ENCODE measurements around the gene RNF38. TPM values are rescaled to one million over a fixed set of nuclear protein-coding genes. Genes with fewer than 3 reads are reported as not detected.

RNF38 gene
- total and polyA plus RNA-seq, 2 experiments from 2014 or later, result 13.7 to 61.9 TPM

DNA sequence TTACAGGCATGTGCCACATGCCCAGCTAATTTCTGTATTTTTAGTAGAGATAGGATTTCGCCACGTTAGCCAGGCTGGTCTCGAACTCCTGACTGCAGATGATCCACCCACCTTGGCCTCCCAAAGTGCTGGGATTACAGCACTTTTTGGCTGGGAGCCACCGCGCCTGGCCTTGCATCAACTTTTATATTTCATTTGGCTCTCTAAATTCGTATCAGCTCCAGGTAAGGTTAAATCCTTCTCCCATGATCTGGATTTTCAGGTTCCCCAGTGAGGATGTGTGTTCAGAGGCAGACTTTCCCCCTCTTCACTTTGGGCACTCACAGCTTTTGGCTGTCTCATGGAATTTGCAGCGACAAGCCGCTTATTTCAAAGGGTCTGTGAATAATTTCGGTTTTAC lies 16.8 kb upstream of the RNF38 start:
- Mint-ChIP-seq H3K9me3 (no peaks in the 10 kb centered on the region), H3K4me3 (no peak overlapping the region), H3K27ac (peak overlapping the region; percentile 93), H3K27me3 (ENCODE audit: insufficient read depth, low read depth, poor library complexity) (peaks cover 10% of the 10 kb centered on the region), H3K4me1 (peaks cover 32% of the 10 kb centered on the region), H3K36me3 (ENCODE audit: low read depth) (peaks cover 22% of the 10 kb centered on the region)
- Histone ChIP-seq H3K36me3 (ENCODE audit: insufficient read depth) (no peaks in the 10 kb centered on the region), H3K4me1 (ENCODE audit: insufficient read depth) (peaks cover 29% of the 10 kb centered on the region), H3K4me2 (peak overlapping the region; percentile 71; the same call in 1 of the 2 replicates), H3F3A (replicated peaks; ENCODE audit: low read depth) (peaks cover 12% of the 10 kb centered on the region), H3K27me3 (ENCODE audit: insufficient read depth) (no peaks in the 10 kb centered on the region), H3K79me2 (replicated peaks; ENCODE audit: insufficient read depth) (peaks cover 87% of the 10 kb centered on the region), H4K20me1 (replicated peaks; ENCODE audit: insufficient read depth) (peaks cover 15% of the 10 kb centered on the region; the same call in 1 of the 2 replicates), H3K4me3 (no peak overlapping the region; the same call in 1 of the 2 replicates), H3K27ac (ENCODE audit: low read depth) (peak overlapping the region; percentile 91), H2AFZ (no peak overlapping the region), H3K9me2 (ENCODE audit: insufficient read depth) (0 out of 2 replicates have a peak, but pooled peaks cover 5% of the 10 kb centered on the region)
- ATAC-seq, result no peak
- no peak for DNase-seq (ENCODE audit: low spot score)
- TF ChIP-seq JUNB (IDR thresholded peaks at IDR 0.05; ENCODE audit: unreplicated experiment) (no peak), STAT1 (IDR thresholded peaks at IDR 0.05; ENCODE audit: unreplicated experiment) (no peak), CREB1 (CRISPR knock-in tag; IDR thresholded peaks at IDR 0.05; ENCODE audit: low read depth) (no peak), EZH2phosphoT487 (IDR thresholded peaks at IDR 0.05; ENCODE audit: unreplicated experiment) (no peak), POLR2AphosphoS5 (IDR thresholded peaks at IDR 0.05; ENCODE audit: low read depth) (no peak), NANOG (IDR thresholded peaks at IDR 0.05; ENCODE audit: borderline replicate concordance) (no peak), ZNF114 (CRISPR knock-in tag; IDR thresholded peaks at IDR 0.05) (no peak), EZH2 (IDR thresholded peaks at IDR 0.05; ENCODE audit: low read depth, unreplicated experiment) (no peak), ETS1 (IDR thresholded peaks at IDR 0.05) (no peak), ZNF331 (CRISPR knock-in tag; IDR thresholded peaks at IDR 0.05; ENCODE audit: low read depth) (no peak)
- TF ChIP-seq, protein P1, sequence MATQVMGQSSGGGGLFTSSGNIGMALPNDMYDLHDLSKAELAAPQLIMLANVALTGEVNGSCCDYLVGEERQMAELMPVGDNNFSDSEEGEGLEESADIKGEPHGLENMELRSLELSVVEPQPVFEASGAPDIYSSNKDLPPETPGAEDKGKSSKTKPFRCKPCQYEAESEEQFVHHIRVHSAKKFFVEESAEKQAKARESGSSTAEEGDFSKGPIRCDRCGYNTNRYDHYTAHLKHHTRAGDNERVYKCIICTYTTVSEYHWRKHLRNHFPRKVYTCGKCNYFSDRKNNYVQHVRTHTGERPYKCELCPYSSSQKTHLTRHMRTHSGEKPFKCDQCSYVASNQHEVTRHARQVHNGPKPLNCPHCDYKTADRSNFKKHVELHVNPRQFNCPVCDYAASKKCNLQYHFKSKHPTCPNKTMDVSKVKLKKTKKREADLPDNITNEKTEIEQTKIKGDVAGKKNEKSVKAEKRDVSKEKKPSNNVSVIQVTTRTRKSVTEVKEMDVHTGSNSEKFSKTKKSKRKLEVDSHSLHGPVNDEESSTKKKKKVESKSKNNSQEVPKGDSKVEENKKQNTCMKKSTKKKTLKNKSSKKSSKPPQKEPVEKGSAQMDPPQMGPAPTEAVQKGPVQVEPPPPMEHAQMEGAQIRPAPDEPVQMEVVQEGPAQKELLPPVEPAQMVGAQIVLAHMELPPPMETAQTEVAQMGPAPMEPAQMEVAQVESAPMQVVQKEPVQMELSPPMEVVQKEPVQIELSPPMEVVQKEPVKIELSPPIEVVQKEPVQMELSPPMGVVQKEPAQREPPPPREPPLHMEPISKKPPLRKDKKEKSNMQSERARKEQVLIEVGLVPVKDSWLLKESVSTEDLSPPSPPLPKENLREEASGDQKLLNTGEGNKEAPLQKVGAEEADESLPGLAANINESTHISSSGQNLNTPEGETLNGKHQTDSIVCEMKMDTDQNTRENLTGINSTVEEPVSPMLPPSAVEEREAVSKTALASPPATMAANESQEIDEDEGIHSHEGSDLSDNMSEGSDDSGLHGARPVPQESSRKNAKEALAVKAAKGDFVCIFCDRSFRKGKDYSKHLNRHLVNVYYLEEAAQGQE (IDR thresholded peaks at IDR 0.05; ENCODE audit: unreplicated experiment), result no peak
- TF ChIP-seq, protein P2, sequence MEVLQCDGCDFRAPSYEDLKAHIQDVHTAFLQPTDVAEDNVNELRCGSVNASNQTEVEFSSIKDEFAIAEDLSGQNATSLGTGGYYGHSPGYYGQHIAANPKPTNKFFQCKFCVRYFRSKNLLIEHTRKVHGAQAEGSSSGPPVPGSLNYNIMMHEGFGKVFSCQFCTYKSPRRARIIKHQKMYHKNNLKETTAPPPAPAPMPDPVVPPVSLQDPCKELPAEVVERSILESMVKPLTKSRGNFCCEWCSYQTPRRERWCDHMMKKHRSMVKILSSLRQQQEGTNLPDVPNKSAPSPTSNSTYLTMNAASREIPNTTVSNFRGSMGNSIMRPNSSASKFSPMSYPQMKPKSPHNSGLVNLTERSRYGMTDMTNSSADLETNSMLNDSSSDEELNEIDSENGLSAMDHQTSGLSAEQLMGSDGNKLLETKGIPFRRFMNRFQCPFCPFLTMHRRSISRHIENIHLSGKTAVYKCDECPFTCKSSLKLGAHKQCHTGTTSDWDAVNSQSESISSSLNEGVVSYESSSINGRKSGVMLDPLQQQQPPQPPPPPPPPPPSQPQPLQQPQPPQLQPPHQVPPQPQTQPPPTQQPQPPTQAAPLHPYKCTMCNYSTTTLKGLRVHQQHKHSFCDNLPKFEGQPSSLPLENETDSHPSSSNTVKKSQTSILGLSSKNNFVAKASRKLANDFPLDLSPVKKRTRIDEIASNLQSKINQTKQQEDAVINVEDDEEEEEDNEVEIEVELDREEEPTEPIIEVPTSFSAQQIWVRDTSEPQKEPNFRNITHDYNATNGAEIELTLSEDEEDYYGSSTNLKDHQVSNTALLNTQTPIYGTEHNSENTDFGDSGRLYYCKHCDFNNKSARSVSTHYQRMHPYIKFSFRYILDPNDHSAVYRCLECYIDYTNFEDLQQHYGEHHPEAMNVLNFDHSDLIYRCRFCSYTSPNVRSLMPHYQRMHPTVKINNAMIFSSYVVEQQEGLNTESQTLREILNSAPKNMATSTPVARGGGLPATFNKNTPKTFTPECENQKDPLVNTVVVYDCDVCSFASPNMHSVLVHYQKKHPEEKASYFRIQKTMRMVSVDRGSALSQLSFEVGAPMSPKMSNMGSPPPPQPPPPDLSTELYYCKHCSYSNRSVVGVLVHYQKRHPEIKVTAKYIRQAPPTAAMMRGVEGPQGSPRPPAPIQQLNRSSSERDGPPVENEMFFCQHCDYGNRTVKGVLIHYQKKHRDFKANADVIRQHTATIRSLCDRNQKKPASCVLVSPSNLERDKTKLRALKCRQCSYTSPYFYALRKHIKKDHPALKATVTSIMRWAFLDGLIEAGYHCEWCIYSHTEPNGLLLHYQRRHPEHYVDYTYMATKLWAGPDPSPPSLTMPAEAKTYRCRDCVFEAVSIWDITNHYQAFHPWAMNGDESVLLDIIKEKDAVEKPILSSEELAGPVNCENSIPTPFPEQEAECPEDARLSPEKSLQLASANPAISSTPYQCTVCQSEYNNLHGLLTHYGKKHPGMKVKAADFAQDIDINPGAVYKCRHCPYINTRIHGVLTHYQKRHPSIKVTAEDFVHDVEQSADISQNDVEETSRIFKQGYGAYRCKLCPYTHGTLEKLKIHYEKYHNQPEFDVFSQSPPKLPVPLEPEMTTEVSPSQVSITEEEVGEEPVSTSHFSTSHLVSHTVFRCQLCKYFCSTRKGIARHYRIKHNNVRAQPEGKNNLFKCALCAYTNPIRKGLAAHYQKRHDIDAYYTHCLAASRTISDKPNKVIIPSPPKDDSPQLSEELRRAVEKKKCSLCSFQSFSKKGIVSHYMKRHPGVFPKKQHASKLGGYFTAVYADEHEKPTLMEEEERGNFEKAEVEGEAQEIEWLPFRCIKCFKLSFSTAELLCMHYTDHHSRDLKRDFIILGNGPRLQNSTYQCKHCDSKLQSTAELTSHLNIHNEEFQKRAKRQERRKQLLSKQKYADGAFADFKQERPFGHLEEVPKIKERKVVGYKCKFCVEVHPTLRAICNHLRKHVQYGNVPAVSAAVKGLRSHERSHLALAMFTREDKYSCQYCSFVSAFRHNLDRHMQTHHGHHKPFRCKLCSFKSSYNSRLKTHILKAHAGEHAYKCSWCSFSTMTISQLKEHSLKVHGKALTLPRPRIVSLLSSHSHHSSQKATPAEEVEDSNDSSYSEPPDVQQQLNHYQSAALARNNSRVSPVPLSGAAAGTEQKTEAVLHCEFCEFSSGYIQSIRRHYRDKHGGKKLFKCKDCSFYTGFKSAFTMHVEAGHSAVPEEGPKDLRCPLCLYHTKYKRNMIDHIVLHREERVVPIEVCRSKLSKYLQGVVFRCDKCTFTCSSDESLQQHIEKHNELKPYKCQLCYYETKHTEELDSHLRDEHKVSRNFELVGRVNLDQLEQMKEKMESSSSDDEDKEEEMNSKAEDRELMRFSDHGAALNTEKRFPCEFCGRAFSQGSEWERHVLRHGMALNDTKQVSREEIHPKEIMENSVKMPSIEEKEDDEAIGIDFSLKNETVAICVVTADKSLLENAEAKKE (CRISPR knock-in tag; IDR thresholded peaks at IDR 0.05), result no peak
- TF ChIP-seq, protein P3, sequence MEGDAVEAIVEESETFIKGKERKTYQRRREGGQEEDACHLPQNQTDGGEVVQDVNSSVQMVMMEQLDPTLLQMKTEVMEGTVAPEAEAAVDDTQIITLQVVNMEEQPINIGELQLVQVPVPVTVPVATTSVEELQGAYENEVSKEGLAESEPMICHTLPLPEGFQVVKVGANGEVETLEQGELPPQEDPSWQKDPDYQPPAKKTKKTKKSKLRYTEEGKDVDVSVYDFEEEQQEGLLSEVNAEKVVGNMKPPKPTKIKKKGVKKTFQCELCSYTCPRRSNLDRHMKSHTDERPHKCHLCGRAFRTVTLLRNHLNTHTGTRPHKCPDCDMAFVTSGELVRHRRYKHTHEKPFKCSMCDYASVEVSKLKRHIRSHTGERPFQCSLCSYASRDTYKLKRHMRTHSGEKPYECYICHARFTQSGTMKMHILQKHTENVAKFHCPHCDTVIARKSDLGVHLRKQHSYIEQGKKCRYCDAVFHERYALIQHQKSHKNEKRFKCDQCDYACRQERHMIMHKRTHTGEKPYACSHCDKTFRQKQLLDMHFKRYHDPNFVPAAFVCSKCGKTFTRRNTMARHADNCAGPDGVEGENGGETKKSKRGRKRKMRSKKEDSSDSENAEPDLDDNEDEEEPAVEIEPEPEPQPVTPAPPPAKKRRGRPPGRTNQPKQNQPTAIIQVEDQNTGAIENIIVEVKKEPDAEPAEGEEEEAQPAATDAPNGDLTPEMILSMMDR (conservative IDR thresholded peaks at IDR 0.05; ENCODE audit: low read depth in 2 of 2), result no peak

Data from GM23338 (cell line).